DOHH2 (cell line): Measurements from ENCODE around the gene THSD7A.

Experiments used
- CTCF ChIP-seq: fragments of 200-600 bp; sonication (generic); IDR thresholded peaks from one replicate; pipeline ENCODE4 v1.5.1; 2014; ENCODE audit warnings: antibody characterized with exemption, mild to moderate bottlenecking, low read depth, low read length; ENCODE audit not compliant: poor library complexity, severe bottlenecking
- EZH2phosphoT487 ChIP-seq: fragments of 200-600 bp; sonication (generic); IDR thresholded peaks from 2 replicates; pipeline ENCODE4 v1.6.1; 2017; ENCODE audit warnings: borderline replicate concordance, mild to moderate bottlenecking, antibody characterized with exemption, low read length, moderate library complexity, mixed read lengths

GRCh38 chr7:11633310-11633709 is 198.7 kb downstream of the THSD7A start:
- TF ChIP-seq EZH2phosphoT487 (no peak), CTCF (no peak)
